Activated CD4-positive, alpha-beta memory T cell treated with anti-CD3 and anti-CD28 coated beads for 36 hours (primary cell): ENCODE results near the gene LYAR. TPM values are rescaled to one million over a fixed set of nuclear protein-coding genes. Genes with fewer than 3 reads are reported as not detected.
A peak's percentile ranks its signal among the peaks of the same experiment; 100 is the strongest.
"Not testable (repeated sequence)": the region's sequence is repeated elsewhere in the genome, so short reads cannot be mapped to it uniquely, and the experiment has no call there.

Experiments used
- CTCF ChIA-PET: fragments of 350-600 bp; sonication (Branson Sonifier 250); formaldehyde crosslinking; loops from one replicate; lab custom pipeline; 2021; ENCODE audit warnings: antibody characterized with exemption, inconsistent platforms; lab: Charles Lee
- POLR2A ChIA-PET: fragments of 350-600 bp; sonication (Branson Sonifier 250); formaldehyde crosslinking; loops from one replicate; lab custom pipeline; 2021; ENCODE audit warnings: antibody characterized with exemption; lab: Charles Lee
- DNase-seq: peaks from one replicate; pipeline ENCODE4 v3.0.0-alpha.2; 2020
- H3K27ac Mint-ChIP-seq: one replicate; pipeline ENCODE4 v1.8.0; 2021; ENCODE audit warnings: mixed read lengths
- H3K27me3 Mint-ChIP-seq: one replicate; pipeline ENCODE4 v1.8.0; 2021; ENCODE audit warnings: mixed read lengths
- H3K36me3 Mint-ChIP-seq: one replicate; pipeline ENCODE4 v1.8.0; 2021; ENCODE audit warnings: mixed read lengths
- H3K4me1 Mint-ChIP-seq: one replicate; pipeline ENCODE4 v1.8.0; 2021; ENCODE audit warnings: low read depth, mixed read lengths
- H3K4me3 Mint-ChIP-seq: one replicate; pipeline ENCODE4 v1.8.0; 2021; ENCODE audit warnings: mild to moderate bottlenecking, mixed read lengths
- H3K9me3 Mint-ChIP-seq: one replicate; pipeline ENCODE4 v1.8.0; 2021; ENCODE audit warnings: mixed read lengths
- intact Hi-C: fragments of 100-400 bp; cut with micrococcal nuclease; formaldehyde crosslinking; loops from one replicate; pipeline ENCODE4 v1.15.1; 2023
- total RNA-seq, 2 experiments: library from RNA; stranded (reverse); gene quantifications; one replicate each; pipeline ENCODE4 v1.2.3, GENCODE V29; 2021

Gene LYAR
- total RNA-seq, 2 experiments from 2014 or later, result 49.7 to 54.0 TPM

- H3K36me3 Mint-ChIP-seq, result no peaks in the 10 kb centered on the region
- no peak for DNase-seq
- H3K4me3 Mint-ChIP-seq, result no peak overlapping the region
- H3K4me1 Mint-ChIP-seq, result no peaks in the 10 kb centered on the region
- no peak overlapping the region for H3K27ac Mint-ChIP-seq
- H3K9me3 Mint-ChIP-seq, result no peaks in the 10 kb centered on the region
- CTCF ChIA-PET, result interaction anchor here (1.8 kb wide), 1 partner anchor 81 kb away, joined by 6 read pairs; no protein-coding TSS in a partner anchor
- POLR2A ChIA-PET, result no interaction called here
- intact Hi-C loops, result no loop called here
- no peaks in the 10 kb centered on the region for H3K27me3 Mint-ChIP-seq
Observed at GRCh38 chr4:4254666-4255065, 35.3 kb downstream of the LYAR start.

DNA sequence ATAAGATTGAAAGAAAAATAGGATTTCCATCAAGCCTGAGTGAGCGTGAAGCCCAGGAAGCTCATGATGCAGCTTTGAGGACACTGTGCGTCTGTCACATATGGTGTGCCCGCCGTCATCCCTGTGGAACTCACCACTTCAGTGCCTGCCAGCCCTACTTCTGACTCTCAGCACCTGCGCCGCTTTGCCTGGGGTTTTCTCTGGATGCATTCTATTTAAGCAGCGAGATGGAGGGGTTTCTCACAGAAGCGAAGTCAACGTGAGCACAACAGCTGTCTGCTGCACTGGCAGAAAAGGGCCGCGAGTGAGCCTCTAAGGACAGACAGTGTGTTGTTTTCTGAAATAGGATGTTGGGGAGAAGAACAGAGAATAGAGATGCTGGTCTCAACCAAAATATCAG, 35.8 kb downstream of the LYAR start:
- peaks cover 2% of the 10 kb centered on the region for H3K4me1 Mint-ChIP-seq
- H3K36me3 Mint-ChIP-seq, result no peaks in the 10 kb centered on the region
- ChIA-PET POLR2A (no interaction called here), CTCF (interaction anchor here (1.0 to 1.8 kb wide), 2 partner anchors 81 to 88 kb away, joined by 3 to 6 read pairs; no protein-coding TSS in a partner anchor)
- no peaks in the 10 kb centered on the region for H3K27me3 Mint-ChIP-seq
- H3K9me3 Mint-ChIP-seq, result no peaks in the 10 kb centered on the region
- no peak overlapping the region for H3K27ac Mint-ChIP-seq
- no peak overlapping the region for H3K4me3 Mint-ChIP-seq
- intact Hi-C loops, result no loop called here
- no peak for DNase-seq

DNA sequence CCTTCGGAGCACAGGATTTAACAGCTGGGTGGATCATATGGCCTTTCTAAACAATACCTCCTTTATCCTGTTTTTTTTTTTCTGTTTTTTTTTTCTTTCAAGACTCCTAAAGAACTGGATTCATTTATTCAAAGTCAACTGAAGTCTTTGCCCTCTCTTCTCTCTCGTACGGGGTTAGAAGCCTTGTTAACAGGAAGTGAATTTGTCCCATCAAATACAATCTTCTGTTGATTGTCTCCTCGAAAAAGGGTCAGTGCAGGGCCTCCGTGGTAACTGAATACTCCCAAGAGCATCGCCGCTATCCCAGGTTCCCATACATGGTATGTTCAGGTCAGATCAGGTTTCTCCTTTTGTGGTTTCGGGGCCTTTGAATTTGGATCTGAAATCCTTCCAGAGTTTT, 40.1 kb downstream of the LYAR start:
- Mint-ChIP-seq H3K27me3 (no peaks in the 10 kb centered on the region), H3K4me1 (peaks cover 27% of the 10 kb centered on the region)
- intact Hi-C loops, result loop anchor here (2.0 to 5.0 kb wide), 3 partner anchors 137 to 295 kb away; partner anchors contain the start of genes NSG1 and STX18

DNA sequence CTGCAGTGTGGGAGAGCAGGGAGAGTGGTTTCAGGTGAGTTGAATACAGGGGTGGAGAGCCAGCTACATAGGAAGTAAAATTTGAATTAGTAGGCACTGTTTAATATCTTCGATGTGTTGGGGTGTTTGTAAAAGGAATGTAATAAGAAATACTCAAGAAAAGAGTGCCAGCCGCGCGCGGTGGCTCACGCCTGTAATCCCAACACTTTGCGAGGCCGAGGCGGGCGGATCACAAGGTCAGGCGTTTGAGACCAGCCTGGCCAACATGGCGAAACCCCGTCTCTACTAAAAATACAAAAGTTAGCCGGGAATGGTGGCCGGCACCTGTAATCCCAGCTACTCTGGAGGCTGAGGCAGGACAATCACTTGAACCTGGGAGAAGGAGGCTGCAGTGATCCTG, 40.6 kb downstream of the LYAR start:
- peaks cover 12% of the 10 kb centered on the region for H3K36me3 Mint-ChIP-seq
- ChIA-PET CTCF (interaction anchor here (2.6 kb wide), 1 partner anchor 10 kb away, joined by 19 read pairs; no protein-coding TSS in a partner anchor), POLR2A (interaction anchor here (1.0 to 2.3 kb wide), 2 partner anchors 41 to 293 kb away, joined by 3 to 6 read pairs; partner anchors contain the start of genes LYAR, STX18 and ZBTB49)
- peaks cover 27% of the 10 kb centered on the region for H3K4me1 Mint-ChIP-seq
- peak overlapping the region; percentile 97 for H3K4me3 Mint-ChIP-seq
- intact Hi-C loops, result loop anchor here (2.0 to 5.0 kb wide), 3 partner anchors 137 to 295 kb away; partner anchors contain the start of genes NSG1 and STX18
- not testable (repeated sequence) for H3K9me3 Mint-ChIP-seq, H3K27me3 Mint-ChIP-seq, H3K27ac Mint-ChIP-seq, DNase-seq

More for the DNA sequence above, 40.1 kb downstream of the LYAR start:
- DNase-seq, result no peak
- no peak overlapping the region for H3K27ac Mint-ChIP-seq
- POLR2A ChIA-PET, result interaction anchor here (1.0 kb wide), 1 partner anchor 293 kb away, joined by 3 read pairs; the partner anchor contains the start of gene STX18
- no peaks in the 10 kb centered on the region for H3K9me3 Mint-ChIP-seq
- peaks cover 10% of the 10 kb centered on the region for H3K36me3 Mint-ChIP-seq
- no peak overlapping the region for H3K4me3 Mint-ChIP-seq
- CTCF ChIA-PET, result interaction anchor here (2.6 to 2.8 kb wide), 2 partner anchors 10 to 85 kb away, joined by 19 to 26 read pairs; no protein-coding TSS in a partner anchor

- POLR2A ChIA-PET, result interaction anchor here (1.0 to 2.3 kb wide), 2 partner anchors 41 to 294 kb away, joined by 3 to 6 read pairs; partner anchors contain the start of genes LYAR, STX18 and ZBTB49
- H3K27ac Mint-ChIP-seq, result peak overlapping the region; percentile 98
- DNase-seq, result no peak
Observed at GRCh38 chr4:4248885-4249203, 41.1 kb downstream of the LYAR start.

GRCh38 chr4:4248029-4248884, 41.7 kb downstream of the LYAR start, which contains the start of gene TMEM128:
TMEM128 (minus strand) TSS chr4:4248223; CDS start chr4:4248202, 21 bp downstream.
- intact Hi-C loops, result loop anchor here (1.0 to 5.0 kb wide), 5 partner anchors 42 to 294 kb away; partner anchors contain the start of genes LYAR, NSG1, STX18 and ZBTB49
- no peaks in the 10 kb centered on the region for H3K27me3 Mint-ChIP-seq
- POLR2A ChIA-PET, result interaction anchor here (0.8 to 2.3 kb wide), 5 partner anchors 12 to 294 kb away, joined by 3 to 8 read pairs (median 6); partner anchors contain the start of genes LYAR, STX18 and ZBTB49

More at GRCh38 chr4:4248885-4249203, 41.1 kb downstream of the LYAR start:
- CTCF ChIA-PET, result interaction anchor here (0.9 to 2.6 kb wide), 3 partner anchors 11 to 66 kb away, joined by 3 to 19 read pairs (median 3); no protein-coding TSS in a partner anchor
- Mint-ChIP-seq H3K4me3 (peak overlapping the region; percentile 97), H3K36me3 (peaks cover 14% of the 10 kb centered on the region), H3K4me1 (peaks cover 27% of the 10 kb centered on the region), H3K9me3 (no peaks in the 10 kb centered on the region), H3K27me3 (no peaks in the 10 kb centered on the region)
- intact Hi-C loops, result loop anchor here (1.0 to 5.0 kb wide), 5 partner anchors 41 to 294 kb away; partner anchors contain the start of genes LYAR, NSG1, STX18 and ZBTB49

GRCh38 chr4:4247696-4248028, 42.3 kb downstream of the LYAR start:
- Mint-ChIP-seq H3K27me3 (no peaks in the 10 kb centered on the region), H3K36me3 (peaks cover 22% of the 10 kb centered on the region), H3K4me3 (peak overlapping the region; percentile 97), H3K4me1 (peaks cover 27% of the 10 kb centered on the region), H3K9me3 (no peaks in the 10 kb centered on the region), H3K27ac (peak overlapping the region; percentile 63)
- intact Hi-C loops, result loop anchor here (1.0 to 5.0 kb wide), 5 partner anchors 43 to 295 kb away; partner anchors contain the start of genes LYAR, NSG1, STX18 and ZBTB49
- ChIA-PET POLR2A (interaction anchor here (0.8 to 2.3 kb wide), 5 partner anchors 13 to 294 kb away, joined by 3 to 8 read pairs (median 6); partner anchors contain the start of genes LYAR, STX18 and ZBTB49), CTCF (interaction anchor here (1.2 to 2.6 kb wide), 3 partner anchors 12 to 88 kb away, joined by 3 to 19 read pairs (median 6); no protein-coding TSS in a partner anchor)
- DNase-seq, result peak; percentile 14

More at GRCh38 chr4:4248029-4248884, 41.7 kb downstream of the LYAR start, which contains the start of gene TMEM128:
- H3K4me3 Mint-ChIP-seq, result peak within 1 kb of the TSS; percentile 97
- CTCF ChIA-PET, result interaction anchor here (0.9 to 2.6 kb wide), 4 partner anchors 11 to 87 kb away, joined by 3 to 19 read pairs (median 4); no protein-coding TSS in a partner anchor
- H3K36me3 Mint-ChIP-seq, result peaks cover 20% of the 10 kb centered on the region
- DNase-seq, result peak; percentile 95
- peak within 1 kb of the TSS; percentile 98 for H3K27ac Mint-ChIP-seq
- no peaks in the 10 kb centered on the region for H3K9me3 Mint-ChIP-seq
- peaks cover 27% of the 10 kb centered on the region for H3K4me1 Mint-ChIP-seq

DNA sequence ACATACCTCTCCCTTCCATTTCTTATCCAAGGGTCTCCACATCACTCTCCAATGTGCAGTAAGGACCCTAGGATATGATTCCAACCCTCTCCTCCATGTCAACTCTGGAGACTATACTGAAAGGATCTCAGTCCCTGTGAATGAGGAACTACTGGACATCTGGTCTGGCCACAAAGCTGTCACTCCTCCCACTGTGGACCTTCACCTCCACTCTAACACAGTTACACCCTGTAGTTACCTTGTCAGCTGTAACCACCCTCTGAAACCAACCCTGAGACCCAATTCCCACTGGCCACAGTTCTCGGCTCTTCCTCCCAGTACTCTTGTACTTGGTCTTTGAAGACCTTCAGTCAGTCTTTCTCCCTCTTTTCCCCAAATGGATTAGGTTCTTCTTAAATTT, 44.8 kb downstream of the LYAR start:
- H3K27ac Mint-ChIP-seq, result no peak overlapping the region
- no peaks in the 10 kb centered on the region for H3K27me3 Mint-ChIP-seq
- H3K9me3 Mint-ChIP-seq, result no peaks in the 10 kb centered on the region
- POLR2A ChIA-PET, result no interaction called here
- no peak for DNase-seq
- peaks cover 27% of the 10 kb centered on the region for H3K4me1 Mint-ChIP-seq
- intact Hi-C loops, result loop anchor here (5.0 kb wide), 1 partner anchor 297 kb away; the partner anchor contains the start of gene STX18
- CTCF ChIA-PET, result no interaction called here
- peaks cover 27% of the 10 kb centered on the region for H3K36me3 Mint-ChIP-seq
- H3K4me3 Mint-ChIP-seq, result no peak overlapping the region

GRCh38 chr4:4239551-4239950, 50.4 kb downstream of the LYAR start:
- H3K9me3 Mint-ChIP-seq, DNase-seq, H3K27ac Mint-ChIP-seq, POLR2A ChIA-PET, intact Hi-C loops, H3K27me3 Mint-ChIP-seq, CTCF ChIA-PET, H3K4me1 Mint-ChIP-seq, H3K4me3 Mint-ChIP-seq: not testable (repeated sequence)
- H3K36me3 Mint-ChIP-seq, result peaks cover 31% of the 10 kb centered on the region

DNA sequence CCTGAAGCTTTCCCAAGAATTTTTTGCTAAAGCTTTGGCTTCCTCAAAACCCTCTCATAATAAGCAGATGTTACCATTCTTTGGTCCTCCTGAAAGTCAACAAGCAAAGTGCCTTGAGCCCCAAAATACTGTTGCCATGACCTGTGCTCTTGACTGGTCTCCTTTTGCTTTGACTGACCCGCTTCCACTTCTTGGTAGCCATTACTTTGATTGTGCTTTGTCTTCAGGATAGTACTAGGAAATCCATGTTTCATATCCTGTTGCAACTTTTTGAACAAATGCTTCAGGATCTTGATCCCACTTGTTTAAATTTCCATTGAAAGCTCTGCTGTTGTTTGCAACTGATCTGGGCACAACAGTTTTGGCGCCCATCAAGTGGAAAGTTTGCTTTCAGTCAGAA, 56.3 kb downstream of the LYAR start:
- Mint-ChIP-seq H3K4me1 (no peaks in the 10 kb centered on the region), H3K36me3 (peaks cover 16% of the 10 kb centered on the region), H3K9me3 (peaks cover 19% of the 10 kb centered on the region), H3K27ac (no peak overlapping the region), H3K27me3 (peaks cover 10% of the 10 kb centered on the region), H3K4me3 (no peak overlapping the region)
- POLR2A ChIA-PET, result no interaction called here
- intact Hi-C loops, result no loop called here
- CTCF ChIA-PET, result no interaction called here
- DNase-seq, result no peak

GRCh38 chr4:4228356-4228668, 61.6 kb downstream of the LYAR start:
- no peak for DNase-seq
- Mint-ChIP-seq H3K27me3 (peaks cover 44% of the 10 kb centered on the region), H3K27ac (no peak overlapping the region), H3K4me1 (peaks cover 8% of the 10 kb centered on the region), H3K4me3 (no peak overlapping the region), H3K36me3 (peaks cover 3% of the 10 kb centered on the region), H3K9me3 (peaks cover 7% of the 10 kb centered on the region)
- ChIA-PET CTCF (no interaction called here), POLR2A (no interaction called here)
- intact Hi-C loops, result no loop called here
